ENCODE data around the gene DPEP3.
"Not testable (repeated sequence)": the region's sequence is repeated elsewhere in the genome, so short reads cannot be mapped to it uniquely, and the experiment has no call there.

The DPEP3 gene

GRCh38 chr16:67993207-67994039, 13.1 kb upstream of the DPEP3 start:
- DNase-seq = peak; percentile 73

DNA sequence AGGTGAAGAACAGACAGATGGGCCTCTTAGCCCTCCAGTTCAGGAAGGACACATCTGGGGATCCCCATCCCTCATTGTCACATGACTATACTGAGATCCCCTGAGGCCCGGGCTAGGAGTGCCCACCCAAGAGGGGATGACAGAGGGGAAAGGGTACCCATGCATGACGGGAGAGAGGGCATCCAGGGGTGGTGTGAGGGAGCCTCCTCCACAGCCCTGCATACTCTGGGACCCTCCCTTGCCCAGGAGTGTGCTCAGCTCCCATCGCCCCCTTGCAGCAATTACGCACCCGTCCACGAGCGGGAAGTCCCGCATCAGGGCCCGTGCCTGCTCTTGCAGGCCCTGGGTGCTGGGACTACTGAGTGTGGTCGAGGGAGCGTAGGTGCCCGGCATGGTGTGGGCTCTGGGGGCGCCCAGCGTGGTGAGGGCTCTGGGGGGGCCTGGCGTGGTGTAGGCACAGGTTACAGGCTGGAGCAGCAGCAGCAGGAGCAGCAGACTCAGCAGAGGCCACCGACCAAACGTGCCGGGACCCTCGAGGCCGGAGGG, 12.4 kb upstream of the DPEP3 start:
- no peak for DNase-seq

GRCh38 chr16:67990018-67990386, 9.7 kb upstream of the DPEP3 start:
- no peak for DNase-seq

DNA sequence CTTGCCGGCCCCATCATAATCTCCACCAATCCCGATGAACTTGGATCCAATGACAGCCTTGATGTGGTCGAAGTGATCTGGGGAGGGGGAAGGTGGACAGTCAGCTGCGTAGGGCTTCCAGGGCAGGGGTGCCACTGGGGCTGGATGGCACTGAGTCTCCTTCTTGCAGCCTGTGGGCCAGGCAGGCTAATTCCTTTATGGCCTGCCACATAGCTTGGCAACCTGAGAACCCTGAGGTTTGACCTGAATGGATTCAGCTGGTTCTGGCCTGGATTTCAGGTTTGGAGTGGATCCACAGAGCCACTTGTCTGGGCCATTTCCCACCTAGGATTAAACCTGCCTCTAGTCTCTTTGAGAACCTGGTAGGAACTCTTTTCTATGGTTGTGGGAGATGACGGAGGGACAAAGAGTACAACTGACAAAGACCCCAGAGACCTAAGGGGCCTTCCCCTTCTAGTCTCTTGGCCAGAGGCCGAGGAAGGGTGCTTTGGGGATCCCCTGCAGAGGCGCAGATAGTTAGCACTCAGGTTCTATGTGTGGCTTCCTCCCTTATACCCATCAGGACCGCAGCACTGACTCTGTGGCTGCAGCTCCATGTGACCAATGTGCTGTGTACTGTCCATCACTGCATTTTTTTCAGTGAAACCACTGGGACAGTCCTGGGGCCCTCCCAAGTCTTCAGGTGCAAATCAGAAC, 9.2 kb upstream of the DPEP3 start:
- no peak for DNase-seq

- no peak for DNase-seq
These were observed 8.4 kb upstream of the DPEP3 start for GRCh38 chr16:67988675-67989074.

- no peak for DNase-seq
These were observed 7.3 kb upstream of the DPEP3 start for GRCh38 chr16:67987460-67988160.

DNA sequence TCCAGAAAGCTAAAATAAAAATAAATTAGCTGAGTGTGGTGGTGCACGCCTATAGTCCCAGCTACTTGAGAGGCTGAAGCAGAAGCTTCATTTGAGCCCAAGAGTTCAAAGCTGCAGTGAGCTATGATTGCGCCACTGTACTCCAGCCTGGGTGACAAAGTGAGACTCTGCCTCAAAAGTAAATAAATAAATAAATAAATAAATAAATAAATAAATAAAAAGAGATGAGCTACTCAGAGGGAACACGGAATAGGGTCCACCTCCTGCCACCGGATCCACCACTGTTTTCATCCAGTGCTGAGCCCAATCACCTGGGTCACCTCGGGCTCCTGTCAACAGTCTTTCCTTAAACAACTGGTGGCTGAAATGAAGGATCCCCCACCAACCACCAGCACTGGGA, 6.7 kb upstream of the DPEP3 start:
- DNase-seq = no peak

DNA sequence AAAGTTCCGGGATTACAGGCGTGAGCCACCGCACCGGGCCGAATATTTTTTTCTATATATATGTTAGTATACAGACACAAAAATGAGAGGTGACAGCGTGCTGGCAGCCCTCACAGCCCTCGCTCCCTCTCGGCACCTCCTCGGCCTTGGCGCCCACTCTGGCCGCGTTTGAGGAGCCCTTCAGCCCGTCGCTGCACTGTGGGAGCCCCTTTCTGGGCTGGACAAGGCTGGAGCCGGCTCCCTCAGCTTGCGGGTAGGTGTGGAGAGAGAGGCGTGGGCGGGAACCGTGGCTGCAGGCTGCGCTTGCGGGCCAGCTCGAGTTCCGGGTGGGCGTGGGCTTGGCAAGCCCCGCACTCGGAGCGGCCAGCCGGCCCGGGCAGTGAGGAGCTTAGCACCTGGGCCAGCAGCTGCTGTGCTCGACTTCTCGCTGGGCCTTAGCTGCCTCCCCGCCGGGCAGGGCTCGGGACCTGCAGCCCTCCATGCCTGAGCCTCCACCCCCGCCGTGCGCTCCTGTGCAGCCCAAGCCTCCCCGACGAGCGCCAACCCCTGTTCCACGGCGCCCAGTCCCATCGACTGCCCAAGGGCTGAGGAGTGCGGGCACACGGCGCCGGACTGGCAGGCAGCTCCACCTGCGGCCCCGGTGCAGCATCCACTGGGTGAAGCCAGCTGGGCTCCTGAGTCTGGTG, 1.9 kb upstream of the DPEP3 start:
- no peak for DNase-seq

DNA sequence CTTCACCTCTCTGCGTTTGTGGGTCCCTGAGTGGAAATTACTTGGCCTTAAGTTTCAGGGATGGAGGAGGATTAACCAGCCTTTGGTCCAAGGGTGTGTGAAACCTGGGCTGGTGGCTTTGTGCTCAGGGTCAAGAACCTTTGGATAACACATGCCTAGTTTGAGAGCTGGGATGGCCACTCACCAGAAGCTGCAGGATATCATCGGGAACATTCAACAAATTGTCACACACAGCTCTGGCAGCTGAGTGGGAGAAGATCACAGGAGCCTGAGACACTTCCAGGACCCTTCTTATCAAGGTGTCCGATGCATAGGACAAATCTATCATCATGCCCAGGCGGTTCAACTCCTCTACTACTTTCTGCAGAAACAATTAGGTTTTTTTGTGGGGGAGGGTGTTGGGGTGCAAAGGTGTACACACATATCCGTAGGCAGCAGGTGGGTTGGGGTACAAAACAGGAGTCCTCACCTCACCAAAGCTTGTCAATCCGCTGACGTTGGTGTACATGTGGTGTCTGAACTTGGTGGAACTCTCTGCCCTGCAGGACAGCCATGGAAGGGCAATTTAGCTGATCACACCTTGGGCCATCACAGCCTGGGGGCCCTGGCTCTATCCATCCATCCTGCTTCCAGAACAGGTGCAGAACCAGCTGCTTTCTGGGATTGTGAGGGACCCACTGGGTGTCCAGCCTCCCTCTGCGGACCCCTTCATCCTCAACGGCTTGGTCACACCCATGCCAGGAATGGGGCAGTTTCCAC, 2.7 kb downstream of the DPEP3 start:
- no peak for DNase-seq

DNA sequence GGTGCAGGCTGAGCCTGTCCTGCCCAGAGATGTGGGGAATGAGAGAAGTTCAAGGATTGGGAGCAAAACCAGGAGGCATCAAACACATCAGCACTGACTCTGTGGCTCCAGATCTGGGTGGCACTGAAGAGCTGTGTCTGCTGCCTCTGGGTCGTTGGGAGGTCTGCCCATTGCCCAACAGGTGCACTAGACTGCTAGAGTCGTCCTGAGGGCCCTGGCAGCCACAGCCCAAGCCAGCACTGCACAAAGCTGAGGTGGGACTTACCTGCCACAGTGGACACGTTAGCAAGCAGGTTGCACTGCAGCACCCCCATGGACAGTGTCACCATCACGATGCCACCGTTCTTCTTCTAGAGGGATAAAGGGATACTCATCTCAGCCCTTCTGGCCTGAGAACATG, 3.3 kb downstream of the DPEP3 start:
- DNase-seq = no peak

- no peak for DNase-seq
These were observed 4.1 kb downstream of the DPEP3 start for GRCh38 chr16:67976205-67976604.

- DNase-seq = no peak
These were observed 4.8 kb downstream of the DPEP3 start for GRCh38 chr16:67975321-67976105.

DNA sequence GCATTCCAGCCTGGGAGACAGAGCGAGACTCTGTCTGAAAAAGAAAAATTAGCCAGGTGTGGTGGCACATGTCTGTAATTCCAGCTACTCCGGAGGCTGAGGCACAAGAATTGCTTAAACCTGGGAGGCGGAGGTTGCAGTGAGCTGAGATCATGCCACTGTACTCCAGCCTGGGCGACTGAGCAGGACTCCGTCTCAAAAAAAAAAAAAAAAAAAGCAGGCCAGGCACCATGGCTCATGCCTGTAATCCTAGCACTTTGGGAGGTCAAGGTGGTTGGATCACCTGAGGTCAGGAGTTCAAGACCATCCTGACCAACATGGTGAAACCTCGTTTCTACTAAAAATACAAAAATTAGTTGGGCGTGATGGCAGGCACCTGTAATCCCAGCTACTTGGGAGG, 8.0 kb downstream of the DPEP3 start:
- not testable (repeated sequence) for DNase-seq

DNA sequence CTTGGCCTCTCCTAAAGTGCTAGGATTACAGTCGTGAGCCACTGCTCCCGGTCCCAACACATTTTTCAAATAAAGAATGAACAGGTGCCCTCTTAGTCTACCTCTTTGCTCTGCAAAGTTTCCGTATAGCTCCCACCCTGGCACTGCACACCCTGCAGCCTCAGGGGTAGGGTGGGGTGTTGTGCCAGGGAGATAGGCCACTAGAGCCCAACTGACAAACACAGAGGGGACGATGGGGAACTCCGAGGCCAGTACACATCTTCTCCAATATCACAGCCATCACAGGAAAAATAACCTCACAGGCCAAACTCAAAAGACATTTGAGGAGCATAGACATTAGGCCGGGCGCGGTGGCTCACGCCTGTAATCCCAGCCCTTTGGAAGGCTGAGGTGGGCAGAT, 9.2 kb downstream of the DPEP3 start:
- no peak for DNase-seq

GRCh38 chr16:67969254-67970039, 10.9 kb downstream of the DPEP3 start:
- no peak for DNase-seq

GRCh38 chr16:67968400-67969253, 11.7 kb downstream of the DPEP3 start, which contains the start of gene SLC12A4:
Gene SLC12A4, minus strand, starts transcription at chr16:67968637. Its CDS starts 84 bp downstream, at chr16:67968553.
- DNase-seq = peak; percentile 43

- no peak for DNase-seq
These were observed 12.3 kb downstream of the DPEP3 start for GRCh38 chr16:67967958-67968399.

- DNase-seq = no peak
These were observed 12.9 kb downstream of the DPEP3 start for GRCh38 chr16:67967183-67967957.
